ENCODE measurements around the gene PRKCE.
"Not testable (repeated sequence)": the region's sequence is repeated elsewhere in the genome, so short reads cannot be mapped to it uniquely, and the experiment has no call there.

PRKCE gene

DNA sequence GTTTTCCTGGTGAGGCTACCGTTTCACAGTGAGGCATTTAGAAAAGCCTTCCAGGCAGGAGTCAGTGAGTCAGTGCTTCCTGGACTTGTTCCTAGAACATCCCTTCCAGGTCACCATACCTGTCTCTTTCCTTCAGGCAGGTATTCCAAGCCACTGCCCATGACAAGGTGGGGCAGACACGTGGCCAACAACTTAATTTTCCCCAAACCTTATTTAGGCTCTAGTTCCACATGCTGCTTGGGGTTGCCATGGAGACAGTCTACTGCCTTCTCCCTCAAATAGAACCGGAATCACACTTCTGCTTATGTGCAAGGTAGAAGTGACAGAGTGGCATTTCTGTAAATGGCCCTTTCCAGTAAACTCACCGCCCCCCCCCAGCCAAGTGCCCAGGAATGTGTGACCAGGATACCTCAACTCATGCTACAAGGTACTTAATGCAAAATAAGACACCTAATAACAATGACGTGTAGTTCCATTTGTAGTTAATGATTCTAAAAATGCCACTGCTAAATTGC lies 258.3 kb downstream of the PRKCE start:
- Histone ChIP-seq H3K4me3 (ENCODE audit: insufficient read depth, low read depth, low read length) (no peak overlapping the region), H3K4me1 (ENCODE audit: control insufficient read depth, insufficient read depth, low read length) (peaks cover 1% of the 10 kb centered on the region), H3K27me3 (ENCODE audit: control insufficient read depth, insufficient read depth, low read length, poor library complexity, severe bottlenecking) (no peaks in the 10 kb centered on the region), H3K36me3 (ENCODE audit: control insufficient read depth, insufficient read depth, low read length) (no peaks in the 10 kb centered on the region), H3K27ac (ENCODE audit: insufficient read depth, low read depth, low read length, poor library complexity, severe bottlenecking) (no peak overlapping the region), H3K9me3 (ENCODE audit: control insufficient read depth, low read length) (no peaks in the 10 kb centered on the region)
- 87 to 89% methylated on average over 5 of the region's 5 CpGs for WGBS, 2 experiments

GRCh38 chr2:45910473-45911060 lies 259.1 kb downstream of the PRKCE start:
- Histone ChIP-seq H3K27me3 (ENCODE audit: control insufficient read depth, insufficient read depth, low read length, poor library complexity, severe bottlenecking) (no peaks in the 10 kb centered on the region), H3K4me3 (ENCODE audit: insufficient read depth, low read depth, low read length) (no peak overlapping the region), H3K4me1 (ENCODE audit: control insufficient read depth, insufficient read depth, low read length) (no peaks in the 10 kb centered on the region), H3K36me3 (ENCODE audit: control insufficient read depth, insufficient read depth, low read length) (no peaks in the 10 kb centered on the region), H3K27ac (ENCODE audit: insufficient read depth, low read depth, low read length, poor library complexity, severe bottlenecking) (no peak overlapping the region), H3K9me3 (ENCODE audit: control insufficient read depth, low read length) (no peaks in the 10 kb centered on the region)
- 94 to 96% methylated on average over 7 of the region's 7 CpGs for WGBS, 2 experiments

DNA sequence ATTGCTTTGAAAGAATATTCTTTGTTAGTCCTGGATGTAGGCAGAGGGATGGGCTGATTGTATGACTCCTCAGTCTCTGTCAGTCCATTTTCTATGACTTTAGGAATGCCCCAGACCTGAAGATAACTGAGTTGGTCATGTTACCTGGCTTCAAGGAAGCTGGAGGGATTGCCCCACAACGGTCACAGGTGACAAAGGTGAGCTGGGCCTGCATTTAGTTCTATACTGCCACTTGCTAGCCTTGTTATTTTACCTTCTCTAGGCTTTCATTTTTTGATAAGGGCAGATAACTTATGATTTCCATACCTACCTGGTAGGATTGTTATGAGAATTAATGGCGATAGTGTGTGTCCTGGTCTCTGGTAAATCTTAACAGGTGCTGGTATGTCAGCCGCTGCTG lies 260.1 kb downstream of the PRKCE start:
- Histone ChIP-seq H3K9me3 (ENCODE audit: control insufficient read depth, low read length) (no peaks in the 10 kb centered on the region), H3K27ac (ENCODE audit: insufficient read depth, low read depth, low read length, poor library complexity, severe bottlenecking) (no peak overlapping the region), H3K4me1 (ENCODE audit: control insufficient read depth, insufficient read depth, low read length) (no peaks in the 10 kb centered on the region), H3K27me3 (ENCODE audit: control insufficient read depth, insufficient read depth, low read length, poor library complexity, severe bottlenecking) (no peaks in the 10 kb centered on the region), H3K36me3 (ENCODE audit: control insufficient read depth, insufficient read depth, low read length) (no peaks in the 10 kb centered on the region), H3K4me3 (ENCODE audit: insufficient read depth, low read depth, low read length) (no peak overlapping the region)
- WGBS, 2 experiments = 94 to 95% methylated on average over 3 of the region's 3 CpGs

- no peak overlapping the region for H3K27ac ChIP-seq (ENCODE audit: insufficient read depth, low read depth, low read length, poor library complexity, severe bottlenecking)
Observed at GRCh38 chr2:45912109-45912508, 260.6 kb downstream of the PRKCE start.

DNA sequence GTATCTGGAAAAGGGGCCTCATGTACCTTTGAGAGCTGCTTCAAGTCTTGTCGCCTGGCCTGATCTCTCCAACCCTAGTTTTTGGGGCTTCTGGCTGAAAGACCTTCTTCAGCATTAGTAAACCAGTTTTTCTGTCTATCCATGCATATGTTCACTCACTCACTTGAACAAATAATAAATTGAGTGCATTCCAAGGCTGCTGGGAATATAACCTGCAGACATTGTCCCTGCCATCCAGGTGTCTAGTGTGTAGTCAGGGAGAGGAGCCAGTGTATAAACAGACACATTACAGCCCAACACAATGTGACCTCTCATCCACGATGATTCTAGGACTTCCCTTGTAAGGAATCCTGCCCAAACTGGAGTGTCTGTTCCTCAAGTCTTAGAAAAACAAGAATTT lies 262.1 kb downstream of the PRKCE start:
- Histone ChIP-seq H3K9me3 (ENCODE audit: control insufficient read depth, low read length) (no peaks in the 10 kb centered on the region), H3K27ac (ENCODE audit: insufficient read depth, low read depth, low read length, poor library complexity, severe bottlenecking) (no peak overlapping the region), H3K4me3 (ENCODE audit: insufficient read depth, low read depth, low read length) (no peak overlapping the region), H3K27me3 (ENCODE audit: control insufficient read depth, insufficient read depth, low read length, poor library complexity, severe bottlenecking) (no peaks in the 10 kb centered on the region), H3K4me1 (ENCODE audit: control insufficient read depth, insufficient read depth, low read length) (no peaks in the 10 kb centered on the region), H3K36me3 (ENCODE audit: control insufficient read depth, insufficient read depth, low read length) (no peaks in the 10 kb centered on the region)
- 91 to 92% methylated on average over 2 of the region's 2 CpGs for WGBS, 2 experiments

More at GRCh38 chr2:45912109-45912508, 260.6 kb downstream of the PRKCE start:
- no peaks in the 10 kb centered on the region for H3K9me3 ChIP-seq (ENCODE audit: control insufficient read depth, low read length)
- no peaks in the 10 kb centered on the region for H3K36me3 ChIP-seq (ENCODE audit: control insufficient read depth, insufficient read depth, low read length)
- WGBS, 2 experiments = 77 to 83% methylated on average over 5 of the region's 5 CpGs
- H3K4me1 ChIP-seq (ENCODE audit: control insufficient read depth, insufficient read depth, low read length) = no peaks in the 10 kb centered on the region
- H3K27me3 ChIP-seq (ENCODE audit: control insufficient read depth, insufficient read depth, low read length, poor library complexity, severe bottlenecking) = no peaks in the 10 kb centered on the region
- no peak overlapping the region for H3K4me3 ChIP-seq (ENCODE audit: insufficient read depth, low read depth, low read length)

DNA sequence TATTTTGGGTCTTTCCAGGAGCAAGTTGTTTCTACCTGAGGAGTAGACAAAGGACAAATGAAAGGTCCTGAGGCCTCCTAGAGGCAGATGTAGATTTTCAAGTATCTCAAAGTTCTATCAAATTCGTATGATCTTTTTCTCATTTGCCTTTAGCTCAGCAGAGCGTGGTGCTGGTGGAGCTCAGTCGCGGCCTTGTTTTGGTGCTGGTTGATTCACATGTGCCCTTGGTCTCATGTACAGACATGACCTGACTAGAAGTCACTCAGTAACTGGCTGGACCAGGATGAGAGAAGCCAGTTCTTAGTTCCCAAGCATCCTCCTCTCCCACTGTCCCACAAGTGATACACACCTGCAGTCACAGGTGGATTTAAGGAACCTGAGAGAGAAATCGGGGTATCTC lies 264.0 kb downstream of the PRKCE start:
- no peak overlapping the region for H3K4me3 ChIP-seq (ENCODE audit: insufficient read depth, low read depth, low read length)
- H3K27me3 ChIP-seq (ENCODE audit: control insufficient read depth, insufficient read depth, low read length, poor library complexity, severe bottlenecking) = no peaks in the 10 kb centered on the region
- H3K4me1 ChIP-seq (ENCODE audit: control insufficient read depth, insufficient read depth, low read length) = no peaks in the 10 kb centered on the region
- no peaks in the 10 kb centered on the region for H3K36me3 ChIP-seq (ENCODE audit: control insufficient read depth, insufficient read depth, low read length)
- no peaks in the 10 kb centered on the region for H3K9me3 ChIP-seq (ENCODE audit: control insufficient read depth, low read length)
- H3K27ac ChIP-seq (ENCODE audit: insufficient read depth, low read depth, low read length, poor library complexity, severe bottlenecking) = no peak overlapping the region
- 94 to 98% methylated on average over 5 of the region's 5 CpGs for WGBS, 2 experiments

DNA sequence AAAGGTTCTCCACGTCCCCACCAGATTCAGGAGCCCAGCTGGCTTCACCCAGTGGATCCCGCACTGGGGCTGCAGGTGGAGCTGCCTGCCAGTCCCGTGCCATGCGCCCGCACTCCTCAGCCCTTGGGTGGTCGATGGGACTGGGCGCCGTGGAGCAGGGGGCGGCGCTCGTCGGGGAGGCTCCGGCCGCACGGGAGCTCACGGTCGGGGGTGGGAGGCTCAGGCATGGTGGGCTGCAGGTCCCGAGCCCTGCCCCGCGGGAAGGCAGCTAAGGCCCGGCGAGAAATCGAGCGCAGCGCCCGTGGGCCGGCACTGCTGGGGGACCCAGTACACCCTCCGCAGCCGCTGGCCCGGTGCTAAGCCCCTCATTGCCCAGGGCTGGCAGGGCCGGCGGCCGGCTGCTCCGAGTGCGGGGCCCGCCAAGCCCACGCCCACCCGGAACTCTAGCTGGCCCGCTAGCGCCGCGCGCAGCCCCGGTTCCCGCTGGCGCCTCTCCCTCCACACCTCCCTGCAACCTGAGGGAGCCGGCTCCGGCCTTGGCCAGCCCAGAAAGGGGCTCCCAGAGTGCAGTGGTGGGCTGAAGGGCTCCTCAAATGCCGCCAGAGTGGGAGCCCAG lies 266.2 kb downstream of the PRKCE start:
- H3K27ac ChIP-seq (ENCODE audit: insufficient read depth, low read depth, low read length, poor library complexity, severe bottlenecking); H3K9me3 ChIP-seq (ENCODE audit: control insufficient read depth, low read length); H3K36me3 ChIP-seq (ENCODE audit: control insufficient read depth, insufficient read depth, low read length); H3K4me1 ChIP-seq (ENCODE audit: control insufficient read depth, insufficient read depth, low read length); H3K27me3 ChIP-seq (ENCODE audit: control insufficient read depth, insufficient read depth, low read length, poor library complexity, severe bottlenecking); H3K4me3 ChIP-seq (ENCODE audit: insufficient read depth, low read depth, low read length): not testable (repeated sequence)
- WGBS, 2 experiments = 94 to 95% methylated on average over 49 of the region's 49 CpGs

DNA sequence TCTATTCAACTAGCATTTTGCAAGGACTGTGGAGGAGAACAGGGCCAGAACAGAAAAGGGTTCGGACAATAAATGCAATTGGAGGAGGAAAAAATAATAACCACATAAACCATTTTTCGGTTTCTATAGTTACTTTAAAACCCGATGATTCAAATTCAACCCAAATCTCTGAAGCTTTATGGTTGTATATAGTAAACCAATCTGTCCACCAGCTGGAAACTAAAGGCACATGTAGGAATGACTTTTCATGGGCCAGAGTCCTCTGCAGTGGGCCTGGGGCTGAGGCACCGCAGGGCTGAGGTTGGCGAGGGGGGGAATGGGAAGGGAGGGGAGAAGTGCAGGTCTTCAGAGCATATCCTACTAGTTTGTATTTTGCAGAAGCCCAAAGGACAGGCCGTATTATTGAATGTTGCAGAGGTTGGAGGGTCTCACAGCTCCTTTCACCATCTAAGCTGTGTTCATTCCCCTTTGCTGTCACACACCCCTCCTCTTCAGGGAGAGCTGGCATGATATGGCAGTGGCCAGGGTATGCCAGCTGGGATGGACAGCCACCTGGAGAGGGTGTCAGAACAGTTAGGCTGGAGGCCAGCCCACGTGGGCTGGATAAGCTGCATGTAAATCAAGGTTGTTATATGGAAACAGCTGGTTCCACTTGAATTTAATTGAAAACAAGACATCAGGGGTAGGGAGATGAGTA lies 267.1 kb downstream of the PRKCE start:
- no peaks in the 10 kb centered on the region for H3K36me3 ChIP-seq (ENCODE audit: control insufficient read depth, insufficient read depth, low read length)
- H3K4me1 ChIP-seq (ENCODE audit: control insufficient read depth, insufficient read depth, low read length) = peaks cover 9% of the 10 kb centered on the region
- 91% methylated on average over 6 to 7 of the region's 7 CpGs for WGBS, 2 experiments
- H3K4me3 ChIP-seq (ENCODE audit: insufficient read depth, low read depth, low read length) = no peak overlapping the region
- no peak overlapping the region for H3K27ac ChIP-seq (ENCODE audit: insufficient read depth, low read depth, low read length, poor library complexity, severe bottlenecking)
- H3K9me3 ChIP-seq (ENCODE audit: control insufficient read depth, low read length) = no peaks in the 10 kb centered on the region
- H3K27me3 ChIP-seq (ENCODE audit: control insufficient read depth, insufficient read depth, low read length, poor library complexity, severe bottlenecking) = no peaks in the 10 kb centered on the region

DNA sequence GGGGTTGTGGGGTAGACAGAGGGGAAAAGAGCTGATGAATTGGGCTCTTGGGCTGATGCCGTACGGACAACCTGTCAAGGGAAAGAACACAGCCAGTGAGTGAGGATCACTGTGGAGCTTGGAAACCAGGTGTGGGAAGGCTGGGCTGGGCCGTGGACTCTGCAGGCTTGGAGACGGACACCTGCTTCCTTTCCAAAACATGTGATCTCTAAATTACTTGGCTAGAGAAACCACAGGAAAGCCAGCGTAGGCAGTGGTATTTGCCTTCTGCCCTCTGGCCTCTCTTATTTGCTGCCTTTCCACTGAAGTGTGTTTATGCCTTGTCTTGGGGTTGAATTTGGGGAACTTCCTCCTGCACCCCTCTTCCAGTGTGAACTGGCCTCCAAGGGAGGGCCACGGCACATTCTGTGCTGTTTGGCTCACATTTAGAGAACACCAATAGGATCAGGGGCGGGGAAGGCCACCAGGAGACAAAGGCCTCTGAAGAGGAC lies 267.7 kb downstream of the PRKCE start:
- no peaks in the 10 kb centered on the region for H3K9me3 ChIP-seq (ENCODE audit: control insufficient read depth, low read length)
- no peaks in the 10 kb centered on the region for H3K27me3 ChIP-seq (ENCODE audit: control insufficient read depth, insufficient read depth, low read length, poor library complexity, severe bottlenecking)
- H3K4me1 ChIP-seq (ENCODE audit: control insufficient read depth, insufficient read depth, low read length) = peaks cover 9% of the 10 kb centered on the region
- no peak overlapping the region for H3K27ac ChIP-seq (ENCODE audit: insufficient read depth, low read depth, low read length, poor library complexity, severe bottlenecking)
- H3K36me3 ChIP-seq (ENCODE audit: control insufficient read depth, insufficient read depth, low read length) = no peaks in the 10 kb centered on the region
- whole genome bisulfite sequencing, 2 experiments = 91 to 92% methylated on average over 7 of the region's 7 CpGs
- no peak overlapping the region for H3K4me3 ChIP-seq (ENCODE audit: insufficient read depth, low read depth, low read length)

DNA sequence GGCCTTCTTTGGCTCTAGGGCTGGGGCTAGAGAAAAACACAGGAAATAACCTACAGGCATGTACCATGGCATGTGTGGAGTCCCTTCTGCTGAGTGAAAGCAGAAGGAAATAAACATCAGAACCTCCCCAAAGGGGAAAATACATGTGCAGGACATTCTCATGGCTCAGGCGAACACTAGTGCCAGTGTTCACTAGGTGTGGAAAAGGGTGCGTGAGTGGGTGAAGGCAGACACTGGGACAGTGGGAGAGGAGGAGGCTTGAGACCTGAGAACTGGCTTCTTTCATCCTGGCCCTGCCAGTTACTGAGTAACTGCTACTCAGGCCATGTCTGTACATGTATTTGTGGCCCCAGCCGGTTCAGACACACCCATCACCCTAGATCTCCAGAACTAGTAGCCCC lies 268.2 kb downstream of the PRKCE start:
- 97 to 99% methylated on average over 3 of the region's 3 CpGs for WGBS, 2 experiments
- H3K4me3 ChIP-seq (ENCODE audit: insufficient read depth, low read depth, low read length) = no peak overlapping the region
- H3K9me3 ChIP-seq (ENCODE audit: control insufficient read depth, low read length) = no peaks in the 10 kb centered on the region
- H3K27me3 ChIP-seq (ENCODE audit: control insufficient read depth, insufficient read depth, low read length, poor library complexity, severe bottlenecking) = no peaks in the 10 kb centered on the region
- no peaks in the 10 kb centered on the region for H3K36me3 ChIP-seq (ENCODE audit: control insufficient read depth, insufficient read depth, low read length)
- H3K27ac ChIP-seq (ENCODE audit: insufficient read depth, low read depth, low read length, poor library complexity, severe bottlenecking) = no peak overlapping the region
- peaks cover 9% of the 10 kb centered on the region for H3K4me1 ChIP-seq (ENCODE audit: control insufficient read depth, insufficient read depth, low read length)

Data from ectodermal cell (in vitro differentiated cells).